Fibroblast of mammary gland (primary cell): ENCODE results near the gene ERVFRD-1.
A peak's percentile ranks its signal among the peaks of the same experiment; 100 is the strongest.

Experiments
- DNase-seq: peaks from one replicate; pipeline ENCODE4 v3.0.0-alpha.2; 2010; ENCODE audit warnings: low read depth
- H3K4me3 ChIP-seq: 2 replicates; pipeline ENCODE4 v1.5.1; 2011; ENCODE audit warnings: low read depth, mild to moderate bottlenecking, low read length, moderate library complexity; ENCODE audit not compliant: control insufficient read depth
- CTCF ChIP-seq: conservative IDR thresholded peaks from 2 replicates; pipeline ENCODE4 v1.5.1; 2011; ENCODE audit warnings: low read depth, low read length, inconsistent platforms; ENCODE audit not compliant: control insufficient read depth, insufficient read depth

Gene ERVFRD-1

GRCh38 chr6:11064836-11065235 lies 46.7 kb downstream of the ERVFRD-1 start:
- H3K4me3 ChIP-seq, result no peak overlapping the region
- DNase-seq, result peak; percentile 14
- no peak for TF ChIP-seq CTCF

GRCh38 chr6:11062715-11063114 lies 48.8 kb downstream of the ERVFRD-1 start:
- H3K4me3 ChIP-seq, result no peak overlapping the region
- TF ChIP-seq CTCF, result no peak
- DNase-seq, result no peak

- no peak overlapping the region for H3K4me3 ChIP-seq
- DNase-seq, result no peak
- no peak for TF ChIP-seq CTCF
Observed at GRCh38 chr6:11062083-11062482, 49.4 kb downstream of the ERVFRD-1 start.

GRCh38 chr6:11058406-11058805 lies 53.1 kb downstream of the ERVFRD-1 start:
- no peak overlapping the region for H3K4me3 ChIP-seq
- no peak for TF ChIP-seq CTCF
- DNase-seq, result peak; percentile 62

DNA sequence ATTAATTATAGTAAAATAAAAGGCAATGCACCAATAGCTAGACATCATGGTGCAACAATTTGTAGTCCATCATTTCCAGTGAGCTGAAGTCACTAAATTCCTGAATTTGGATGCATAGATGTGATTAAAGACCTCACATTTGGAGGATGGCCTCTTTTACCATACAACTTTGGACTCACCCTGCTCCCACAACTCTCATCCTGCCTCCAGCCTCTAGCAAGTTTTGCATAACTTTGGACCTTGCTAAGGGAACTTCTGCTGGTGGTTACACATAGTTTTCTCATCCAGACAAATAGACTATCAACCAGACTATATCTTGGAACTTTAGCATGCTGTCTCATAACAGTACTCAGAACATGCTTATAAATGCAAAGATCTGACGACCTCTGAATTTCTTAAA lies 54.7 kb downstream of the ERVFRD-1 start:
- no peak for TF ChIP-seq CTCF
- no peak for DNase-seq
- no peak overlapping the region for H3K4me3 ChIP-seq

GRCh38 chr6:11055127-11055627 lies 56.3 kb downstream of the ERVFRD-1 start:
- H3K4me3 ChIP-seq, result no peak overlapping the region
- DNase-seq, result peak; percentile 56
- TF ChIP-seq CTCF, result no peak

- no peak for TF ChIP-seq CTCF
- no peak overlapping the region for H3K4me3 ChIP-seq
- DNase-seq, result peak; percentile 14
Observed at GRCh38 chr6:11054722-11055121, 56.8 kb downstream of the ERVFRD-1 start.
